Measurements from ENCODE around the gene RHBG. TPM values are rescaled to one million over a fixed set of nuclear protein-coding genes. Genes with fewer than 3 reads are reported as not detected.

RHBG gene
- total and polyA plus RNA-seq, 4 experiments from 2014 or later = not detected

GRCh38 chr1:156400191-156400935 is 31.4 kb downstream of the RHBG start:
- H3K9me3 Mint-ChIP-seq = no peaks in the 10 kb centered on the region
- H3K4me3 Mint-ChIP-seq = peak overlapping the region in 1 of 8 donors; percentile 31

DNA sequence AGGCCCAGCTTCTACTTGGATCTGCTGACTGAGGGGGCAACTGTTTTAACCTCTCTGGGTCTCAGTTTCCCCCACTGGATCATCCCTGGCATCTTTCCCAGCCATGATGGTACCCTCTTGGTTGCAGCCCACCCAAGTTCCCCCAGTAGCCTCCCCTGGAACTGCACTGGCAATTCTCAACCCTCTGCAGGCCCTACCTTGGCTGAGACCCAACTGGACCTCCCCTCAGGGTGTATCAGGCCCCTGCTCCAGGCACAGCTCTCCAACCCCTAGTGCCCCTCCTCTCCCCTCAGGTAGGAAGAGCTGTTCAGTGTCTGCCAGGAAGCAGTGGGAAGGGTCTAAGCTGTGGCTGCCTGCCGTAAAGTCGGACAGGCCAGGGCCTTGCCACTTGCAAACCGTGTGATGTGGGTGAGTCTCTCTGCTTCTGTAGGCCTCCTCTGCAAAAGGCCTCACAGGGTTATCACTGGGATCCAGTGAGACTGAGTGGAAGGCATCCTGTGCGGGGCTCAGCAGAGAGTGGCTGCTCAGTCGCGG is 32.1 kb downstream of the RHBG start:
- H3K9me3 ChIP-seq (ENCODE audit: control insufficient read depth in 1 of 2, low read length in 2 of 2) = no peaks in the 10 kb centered on the region
- H3K9me3 Mint-ChIP-seq = no peaks in the 10 kb centered on the region
- H3K4me1 ChIP-seq (ENCODE audit: insufficient read depth, low read length) = no peaks in the 10 kb centered on the region
- peaks cover 4 to 12% of the 10 kb centered on the region in 2 donors for H3K27me3 Mint-ChIP-seq
- no peak overlapping the region for H3K4me3 Mint-ChIP-seq
- H3K36me3 Mint-ChIP-seq = no peaks in the 10 kb centered on the region
- no peak for DNase-seq
- CTCF ChIA-PET (ENCODE audit: partially characterized antibody) = interaction anchor here (1.6 to 2.3 kb wide), 3 partner anchors 16 to 45 kb away, joined by 5 to 8 read pairs (median 7); no protein-coding TSS in a partner anchor
- POLR2A ChIA-PET (ENCODE audit: partially characterized antibody) = no interaction called here
- intact Hi-C loops (cut with micrococcal nuclease) = no loop called here
- no peak overlapping the region for H3K4me3 ChIP-seq (ENCODE audit: low read length in 2 of 2)
- no peaks in the 10 kb centered on the region for H3K36me3 ChIP-seq (ENCODE audit: insufficient read depth, low read length)
- H3K27ac ChIP-seq (ENCODE audit: low read depth, low read length) = no peak overlapping the region
- H3K27ac Mint-ChIP-seq = no peak overlapping the region
- no peaks in the 10 kb centered on the region for H3K4me1 Mint-ChIP-seq
- no peaks in the 10 kb centered on the region for H3K27me3 ChIP-seq (ENCODE audit: insufficient read depth, low read length)

More at GRCh38 chr1:156400191-156400935, 31.4 kb downstream of the RHBG start:
- no peak for DNase-seq
- H3K27ac Mint-ChIP-seq = no peak overlapping the region
- H3K4me1 Mint-ChIP-seq = no peaks in the 10 kb centered on the region
- no peaks in the 10 kb centered on the region for H3K9me3 ChIP-seq (ENCODE audit: control insufficient read depth in 1 of 2, low read length in 2 of 2)
- H3K27me3 ChIP-seq (ENCODE audit: insufficient read depth, low read length) = no peaks in the 10 kb centered on the region
- CTCF ChIA-PET (ENCODE audit: partially characterized antibody) = interaction anchor here (1.6 to 2.1 kb wide), 2 partner anchors 15 to 46 kb away, joined by 5 to 7 read pairs; no protein-coding TSS in a partner anchor
- H3K27ac ChIP-seq (ENCODE audit: low read depth, low read length) = no peak overlapping the region
- H3K4me1 ChIP-seq (ENCODE audit: insufficient read depth, low read length) = no peaks in the 10 kb centered on the region
- no peaks in the 10 kb centered on the region for H3K36me3 Mint-ChIP-seq
- H3K4me3 ChIP-seq (ENCODE audit: low read length in 2 of 2) = no peak overlapping the region
- POLR2A ChIA-PET (ENCODE audit: partially characterized antibody) = no interaction called here
- peaks cover 4 to 9% of the 10 kb centered on the region in 2 donors for H3K27me3 Mint-ChIP-seq
- intact Hi-C loops (cut with micrococcal nuclease) = no loop called here
- no peaks in the 10 kb centered on the region for H3K36me3 ChIP-seq (ENCODE audit: insufficient read depth, low read length)

DNA sequence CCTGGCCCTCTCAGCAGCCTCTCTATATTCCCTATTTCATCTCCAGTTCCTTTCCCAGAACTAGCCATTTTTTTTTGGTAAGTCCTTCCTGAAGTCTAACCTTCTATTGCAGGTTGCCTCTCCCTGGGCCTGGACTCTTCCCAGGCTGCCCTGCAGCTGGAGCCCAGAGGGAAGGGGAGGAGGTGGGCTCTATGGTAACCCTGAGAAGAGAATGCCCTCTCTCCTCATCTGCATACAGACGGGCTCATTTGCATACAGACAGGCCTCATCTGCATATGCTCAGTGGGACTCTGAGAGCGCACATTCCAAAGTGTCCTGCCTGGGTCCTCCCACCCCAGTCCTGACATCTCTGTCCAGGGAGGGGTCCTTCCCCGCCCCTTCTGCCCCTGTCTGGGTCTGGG is 32.7 kb downstream of the RHBG start:
- no peak overlapping the region for H3K27ac ChIP-seq (ENCODE audit: low read depth, low read length)
- ChIA-PET POLR2A (ENCODE audit: partially characterized antibody) (no interaction called here), CTCF (ENCODE audit: partially characterized antibody) (interaction anchor here (1.6 to 2.3 kb wide), 2 partner anchors 16 to 45 kb away, joined by 5 to 8 read pairs; no protein-coding TSS in a partner anchor)
- no peaks in the 10 kb centered on the region for H3K27me3 ChIP-seq (ENCODE audit: insufficient read depth, low read length)
- H3K9me3 ChIP-seq (ENCODE audit: control insufficient read depth in 1 of 2, low read length in 2 of 2) = no peaks in the 10 kb centered on the region
- H3K4me1 ChIP-seq (ENCODE audit: insufficient read depth, low read length) = no peaks in the 10 kb centered on the region
- no peaks in the 10 kb centered on the region for H3K36me3 ChIP-seq (ENCODE audit: insufficient read depth, low read length)
- Mint-ChIP-seq H3K27ac (no peak overlapping the region), H3K27me3 (peaks cover 4 to 14% of the 10 kb centered on the region in 2 donors), H3K4me1 (no peaks in the 10 kb centered on the region), H3K36me3 (no peaks in the 10 kb centered on the region), H3K4me3 (no peak overlapping the region), H3K9me3 (no peaks in the 10 kb centered on the region)
- no peak for DNase-seq
- intact Hi-C loops (cut with micrococcal nuclease) = no loop called here
- no peak overlapping the region for H3K4me3 ChIP-seq (ENCODE audit: low read length in 2 of 2)

- Mint-ChIP-seq H3K27ac (no peak overlapping the region), H3K36me3 (no peaks in the 10 kb centered on the region), H3K27me3 (peaks cover 7 to 17% of the 10 kb centered on the region in 2 donors), H3K9me3 (no peaks in the 10 kb centered on the region), H3K4me3 (no peak overlapping the region), H3K4me1 (no peaks in the 10 kb centered on the region)
- ChIA-PET POLR2A (ENCODE audit: partially characterized antibody) (no interaction called here), CTCF (ENCODE audit: partially characterized antibody) (interaction anchor here (2.3 kb wide), 1 partner anchor 17 kb away, joined by 8 read pairs; no protein-coding TSS in a partner anchor)
- Histone ChIP-seq H3K9me3 (ENCODE audit: control insufficient read depth in 1 of 2, low read length in 2 of 2) (no peaks in the 10 kb centered on the region), H3K27ac (ENCODE audit: low read depth, low read length) (no peak overlapping the region), H3K27me3 (ENCODE audit: insufficient read depth, low read length) (no peaks in the 10 kb centered on the region), H3K4me1 (ENCODE audit: insufficient read depth, low read length) (no peaks in the 10 kb centered on the region), H3K4me3 (ENCODE audit: low read length in 2 of 2) (no peak overlapping the region), H3K36me3 (ENCODE audit: insufficient read depth, low read length) (no peaks in the 10 kb centered on the region)
- intact Hi-C loops (cut with micrococcal nuclease) = no loop called here
- DNase-seq = no peak
Observed at GRCh38 chr1:156402331-156403020, 33.5 kb downstream of the RHBG start.

- Mint-ChIP-seq H3K36me3 (no peaks in the 10 kb centered on the region), H3K27me3 (peaks cover 14 to 27% of the 10 kb centered on the region in 2 donors), H3K27ac (no peak overlapping the region), H3K9me3 (no peaks in the 10 kb centered on the region), H3K4me1 (no peaks in the 10 kb centered on the region), H3K4me3 (no peak overlapping the region)
- Histone ChIP-seq H3K27me3 (ENCODE audit: insufficient read depth, low read length) (no peaks in the 10 kb centered on the region), H3K4me3 (ENCODE audit: low read length in 2 of 2) (no peak overlapping the region), H3K4me1 (ENCODE audit: insufficient read depth, low read length) (no peaks in the 10 kb centered on the region), H3K9me3 (ENCODE audit: control insufficient read depth in 1 of 2, low read length in 2 of 2) (no peaks in the 10 kb centered on the region), H3K27ac (ENCODE audit: low read depth, low read length) (no peak overlapping the region), H3K36me3 (ENCODE audit: insufficient read depth, low read length) (no peaks in the 10 kb centered on the region)
- intact Hi-C loops (cut with micrococcal nuclease) = no loop called here
- DNase-seq = no peak
- CTCF ChIA-PET (ENCODE audit: partially characterized antibody) = interaction anchor here (1.5 to 4.1 kb wide), 2 partner anchors 20 to 41 kb away, joined by 5 to 17 read pairs; no protein-coding TSS in a partner anchor
- POLR2A ChIA-PET (ENCODE audit: partially characterized antibody) = no interaction called here
Observed at GRCh38 chr1:156405670-156406069, 36.7 kb downstream of the RHBG start.

DNA sequence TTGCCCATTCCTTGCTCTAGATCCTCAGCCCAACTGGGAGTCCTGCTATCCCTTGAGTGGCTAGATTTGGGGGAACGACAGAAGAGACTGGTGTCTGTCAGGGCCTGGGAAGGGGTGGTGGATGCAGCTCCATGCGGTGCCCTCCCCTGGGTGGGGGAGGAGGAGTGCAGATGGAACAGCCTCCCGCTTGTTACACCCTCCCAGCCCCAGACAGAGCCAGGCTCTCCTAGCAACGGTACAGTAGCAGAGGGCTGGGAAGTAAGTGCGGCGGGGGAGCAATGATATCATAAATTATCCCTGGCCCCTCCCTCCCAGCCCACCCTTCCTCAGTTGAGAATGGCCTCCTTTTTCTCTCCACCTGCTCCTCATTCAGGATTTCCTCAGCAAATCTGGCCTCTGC is 37.2 kb downstream of the RHBG start:
- CTCF ChIA-PET (ENCODE audit: partially characterized antibody) = interaction anchor here (4.1 kb wide), 1 partner anchor 21 kb away, joined by 17 read pairs; no protein-coding TSS in a partner anchor
- H3K27me3 Mint-ChIP-seq = peaks cover 16 to 30% of the 10 kb centered on the region in 2 donors

GRCh38 chr1:156407344-156407743 is 38.3 kb downstream of the RHBG start:
- POLR2A ChIA-PET (ENCODE audit: partially characterized antibody) = no interaction called here
- peaks cover 20 to 31% of the 10 kb centered on the region in 2 donors for H3K27me3 Mint-ChIP-seq
- CTCF ChIA-PET (ENCODE audit: partially characterized antibody) = interaction anchor here (4.1 kb wide), 1 partner anchor 22 kb away, joined by 17 read pairs; no protein-coding TSS in a partner anchor

More for the DNA sequence above, 37.2 kb downstream of the RHBG start:
- DNase-seq = no peak
- intact Hi-C loops (cut with micrococcal nuclease) = no loop called here
- Histone ChIP-seq H3K27ac (ENCODE audit: low read depth, low read length) (no peak overlapping the region), H3K4me1 (ENCODE audit: insufficient read depth, low read length) (no peaks in the 10 kb centered on the region), H3K4me3 (ENCODE audit: low read length in 2 of 2) (no peak overlapping the region), H3K9me3 (ENCODE audit: control insufficient read depth in 1 of 2, low read length in 2 of 2) (no peaks in the 10 kb centered on the region), H3K27me3 (ENCODE audit: insufficient read depth, low read length) (no peaks in the 10 kb centered on the region), H3K36me3 (ENCODE audit: insufficient read depth, low read length) (no peaks in the 10 kb centered on the region)
- H3K4me1 Mint-ChIP-seq = no peaks in the 10 kb centered on the region
- H3K4me3 Mint-ChIP-seq = no peak overlapping the region
- no peaks in the 10 kb centered on the region for H3K36me3 Mint-ChIP-seq
- POLR2A ChIA-PET (ENCODE audit: partially characterized antibody) = no interaction called here
- H3K27ac Mint-ChIP-seq = no peak overlapping the region
- no peaks in the 10 kb centered on the region for H3K9me3 Mint-ChIP-seq

More at GRCh38 chr1:156407344-156407743, 38.3 kb downstream of the RHBG start:
- H3K27ac Mint-ChIP-seq = no peak overlapping the region
- intact Hi-C loops (cut with micrococcal nuclease) = no loop called here
- H3K36me3 Mint-ChIP-seq = peaks cover 0 to 6% of the 10 kb centered on the region in 2 donors
- Histone ChIP-seq H3K27ac (ENCODE audit: low read depth, low read length) (no peak overlapping the region), H3K9me3 (ENCODE audit: control insufficient read depth in 1 of 2, low read length in 2 of 2) (no peaks in the 10 kb centered on the region), H3K36me3 (ENCODE audit: insufficient read depth, low read length) (no peaks in the 10 kb centered on the region), H3K4me3 (ENCODE audit: low read length in 2 of 2) (no peak overlapping the region), H3K4me1 (ENCODE audit: insufficient read depth, low read length) (no peaks in the 10 kb centered on the region), H3K27me3 (ENCODE audit: insufficient read depth, low read length) (no peaks in the 10 kb centered on the region)
- no peaks in the 10 kb centered on the region for H3K4me1 Mint-ChIP-seq
- no peaks in the 10 kb centered on the region for H3K9me3 Mint-ChIP-seq
- H3K4me3 Mint-ChIP-seq = no peak overlapping the region
- no peak for DNase-seq
